ENCODE data around the gene CCDC33.
A peak's percentile ranks its signal among the peaks of the same experiment; 100 is the strongest.

Gene CCDC33

GRCh38 chr15:74235962-74236361, at the start of gene CCDC33:
Gene CCDC33 (plus strand): TSS chr15:74236326. CDS start chr15:74236720, 394 bp downstream.
- no peak for DNase-seq (ENCODE audit: low read depth, low spot score)

GRCh38 chr15:74188216-74188615, 47.9 kb upstream of the CCDC33 start:
- no peak for DNase-seq (ENCODE audit: low read depth, low spot score)

DNA sequence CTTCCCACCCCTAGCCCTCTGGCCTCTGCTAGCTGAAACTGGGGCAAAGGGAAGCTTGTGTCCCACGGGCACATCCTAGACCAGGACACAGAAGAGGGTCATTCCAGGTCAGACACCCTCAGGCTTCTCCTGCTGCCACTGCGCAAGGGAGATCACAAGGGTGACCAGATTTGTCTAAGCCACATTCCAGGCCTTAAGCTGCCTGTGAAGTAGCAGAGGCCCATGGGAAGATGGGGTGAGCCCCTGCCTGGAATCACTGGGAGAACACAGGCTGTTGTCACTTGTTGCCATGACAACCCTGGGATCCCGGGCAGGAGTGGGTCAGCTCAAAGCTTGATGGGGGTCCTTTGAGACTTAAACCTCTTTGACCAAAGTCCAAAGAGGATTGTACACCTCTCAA, 44.3 kb upstream of the CCDC33 start:
- DNase-seq (ENCODE audit: low read depth, low spot score): no peak

- no peak for DNase-seq (ENCODE audit: low read depth, low spot score)
These were observed 43.4 kb upstream of the CCDC33 start for GRCh38 chr15:74192751-74193150.

- DNase-seq (ENCODE audit: low read depth, low spot score): peak; percentile 90
These were observed 42.8 kb upstream of the CCDC33 start for GRCh38 chr15:74193299-74193718.

DNA sequence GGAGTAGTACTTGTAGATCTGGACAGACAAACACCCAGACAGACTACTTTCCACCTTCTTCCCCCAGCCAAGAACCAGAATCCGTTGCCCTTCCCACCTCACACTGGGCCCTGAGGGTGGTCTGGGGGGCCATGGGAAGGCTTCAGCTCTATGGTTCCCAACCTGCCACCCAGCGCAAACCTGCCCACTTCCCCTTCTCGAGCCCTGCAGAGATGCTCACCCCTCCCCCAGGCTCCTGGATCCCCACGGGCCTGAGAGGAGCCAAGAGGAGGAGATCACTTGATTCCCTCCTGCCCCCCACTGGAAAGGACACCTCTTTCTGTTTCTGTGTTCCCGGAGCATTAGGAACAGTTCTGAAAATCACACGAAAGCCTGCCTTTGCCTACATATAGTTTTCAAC, 42.2 kb upstream of the CCDC33 start:
- no peak for DNase-seq (ENCODE audit: low read depth, low spot score)

- DNase-seq (ENCODE audit: low read depth, low spot score): no peak
These were observed 41.3 kb upstream of the CCDC33 start for GRCh38 chr15:74194572-74195559.

GRCh38 chr15:74196175-74196574, 40.0 kb upstream of the CCDC33 start:
- DNase-seq (ENCODE audit: low read depth, low spot score): peak; percentile 96

GRCh38 chr15:74197176-74197965, 38.8 kb upstream of the CCDC33 start:
- DNase-seq (ENCODE audit: low read depth, low spot score): no peak

GRCh38 chr15:74199297-74199652, 36.9 kb upstream of the CCDC33 start:
- no peak for DNase-seq (ENCODE audit: low read depth, low spot score)

DNA sequence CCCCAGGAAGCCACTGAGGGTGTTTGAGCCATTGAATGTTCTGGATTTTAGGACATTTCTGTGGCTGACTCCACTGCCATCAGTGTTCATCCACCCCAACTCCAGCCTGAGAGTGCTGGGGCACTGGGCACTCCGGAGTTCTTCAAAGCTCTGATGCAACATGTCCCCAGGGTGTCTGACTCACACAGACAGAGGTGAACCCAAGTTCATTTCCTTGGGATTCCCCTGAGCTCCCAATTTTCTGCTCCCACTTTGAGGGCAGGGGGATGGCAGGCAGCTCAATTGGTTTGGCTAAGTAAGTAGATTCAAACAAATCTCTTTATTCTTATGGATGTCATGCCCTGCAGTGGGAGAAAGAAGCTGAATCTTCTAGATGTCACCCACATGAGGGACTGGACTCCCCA, 35.7 kb upstream of the CCDC33 start:
- peak; percentile 78 for DNase-seq (ENCODE audit: low read depth, low spot score)

- no peak for DNase-seq (ENCODE audit: low read depth, low spot score)
These were observed 35.2 kb upstream of the CCDC33 start for GRCh38 chr15:74200871-74201419.

GRCh38 chr15:74201710-74202420, 34.3 kb upstream of the CCDC33 start:
- no peak for DNase-seq (ENCODE audit: low read depth, low spot score)

GRCh38 chr15:74202452-74203401, 33.4 kb upstream of the CCDC33 start, which contains the start of gene STRA6:
Gene STRA6 (minus strand): TSS chr15:74202787. CDS start chr15:74202267, 520 bp downstream.
- DNase-seq (ENCODE audit: low read depth, low spot score): no peak

GRCh38 chr15:74203914-74204431, 32.2 kb upstream of the CCDC33 start:
- DNase-seq (ENCODE audit: low read depth, low spot score): peak; percentile 81

DNA sequence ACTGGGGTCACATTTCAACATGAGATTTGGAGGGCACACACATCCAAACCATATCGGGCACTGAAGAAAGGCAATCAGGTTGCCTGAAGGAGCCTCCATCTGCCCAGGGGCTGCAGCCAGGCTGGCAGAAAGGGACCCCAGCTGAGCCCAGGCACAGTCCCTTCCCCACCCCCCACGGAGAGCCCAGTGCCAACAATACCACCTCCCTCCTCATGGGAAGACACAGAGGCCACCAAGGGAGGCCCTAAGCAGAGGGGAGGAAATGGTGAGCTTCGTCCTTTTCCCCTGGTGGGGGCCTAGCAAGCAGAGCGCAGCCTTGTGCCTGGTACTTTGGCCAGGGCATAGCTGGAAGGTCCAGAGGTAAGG, 30.6 kb upstream of the CCDC33 start:
- DNase-seq (ENCODE audit: low read depth, low spot score): no peak

DNA sequence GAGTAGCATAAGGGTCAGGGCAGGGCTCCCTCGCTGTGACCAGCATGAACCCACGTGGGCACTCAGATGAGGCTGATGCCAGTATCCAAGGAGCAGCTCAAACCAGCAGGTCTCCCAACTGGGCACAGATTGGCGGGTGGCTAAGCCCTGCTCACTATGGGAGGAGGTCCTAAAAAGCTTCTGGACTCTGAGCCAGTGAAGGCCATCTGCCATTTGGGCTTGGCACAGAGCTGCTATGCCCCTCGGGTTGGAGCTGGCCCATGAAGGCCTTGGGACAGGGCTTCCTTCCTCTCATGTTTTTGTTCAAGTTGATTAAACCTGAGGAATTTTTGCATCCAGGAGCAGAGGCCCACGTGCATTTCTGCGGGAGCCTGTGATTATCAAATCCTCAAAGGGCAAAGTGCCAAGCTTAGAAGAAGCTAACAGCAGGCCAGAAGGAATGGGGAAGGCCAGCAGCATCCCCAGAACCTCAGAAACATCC, 29.3 kb upstream of the CCDC33 start:
- peak; percentile 89 for DNase-seq (ENCODE audit: low read depth, low spot score)

DNA sequence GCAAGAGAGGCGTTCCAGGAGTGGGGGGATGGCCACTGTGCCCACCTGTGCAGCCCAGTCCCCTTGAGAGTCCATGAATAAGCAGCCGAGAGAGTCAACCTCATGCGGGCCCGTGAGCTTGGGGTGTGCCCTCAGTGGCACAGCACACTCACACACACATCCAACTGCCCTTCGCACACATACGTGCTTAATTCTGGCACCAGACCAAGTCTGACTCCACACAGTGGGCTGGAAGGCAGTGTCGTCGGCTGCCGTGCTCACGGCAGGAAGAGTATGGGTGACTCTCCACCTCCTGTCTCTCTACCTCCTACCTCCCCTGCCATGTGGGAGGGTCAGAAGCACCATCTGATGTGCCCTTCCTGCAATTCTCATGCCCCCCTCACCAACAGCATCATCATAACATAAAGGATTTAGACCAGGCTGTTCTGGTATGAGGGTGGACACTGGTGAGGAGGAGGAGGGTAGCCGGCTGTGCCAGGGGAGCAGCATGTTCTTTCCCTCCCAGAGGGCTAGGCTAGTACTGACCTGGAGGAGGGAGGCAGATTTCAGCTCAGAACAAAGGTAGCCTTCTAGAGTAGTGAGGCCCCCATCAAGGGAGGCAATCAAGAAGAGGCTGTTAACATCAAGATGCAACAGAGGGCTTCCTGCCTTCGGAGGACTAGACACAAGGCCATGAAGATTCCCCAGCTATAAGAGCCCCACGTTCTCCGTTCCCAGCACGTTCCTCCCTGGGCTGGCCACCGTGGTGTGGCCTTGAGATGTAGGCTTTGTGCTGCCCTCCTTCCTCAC, 28.3 kb upstream of the CCDC33 start:
- DNase-seq (ENCODE audit: low read depth, low spot score): no peak

DNA sequence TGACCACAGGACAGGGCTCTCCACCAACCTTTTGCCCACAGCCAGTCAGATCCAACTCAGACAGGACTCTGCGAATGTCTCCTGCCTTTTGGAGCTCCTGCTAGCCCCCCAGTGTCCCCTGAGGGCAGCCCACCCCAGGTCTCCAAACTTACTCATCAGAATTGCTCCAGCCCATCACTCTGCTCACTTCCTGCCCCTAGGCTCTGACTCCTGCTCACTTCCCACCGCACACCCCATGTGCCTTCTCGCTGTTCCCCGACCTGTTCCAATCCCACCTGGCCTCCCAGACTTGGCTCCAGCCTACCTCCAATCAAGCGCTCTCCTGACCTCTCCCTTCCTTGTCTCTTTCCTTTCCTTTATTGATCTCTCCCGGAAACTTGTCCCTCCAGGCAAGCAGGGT, 27.6 kb upstream of the CCDC33 start:
- DNase-seq (ENCODE audit: low read depth, low spot score): no peak

Measured in astrocyte of the hippocampus (primary cell).